LoVo (cell line): ENCODE measurements around the gene SYPL1.
A peak's percentile ranks its signal among the peaks of the same experiment; 100 is the strongest.

ENCODE experiments used
- DNase-seq: peaks from one replicate; pipeline ENCODE4 v3.0.0-alpha.2; 2016; ENCODE audit warnings: low spot score

Gene SYPL1

DNA sequence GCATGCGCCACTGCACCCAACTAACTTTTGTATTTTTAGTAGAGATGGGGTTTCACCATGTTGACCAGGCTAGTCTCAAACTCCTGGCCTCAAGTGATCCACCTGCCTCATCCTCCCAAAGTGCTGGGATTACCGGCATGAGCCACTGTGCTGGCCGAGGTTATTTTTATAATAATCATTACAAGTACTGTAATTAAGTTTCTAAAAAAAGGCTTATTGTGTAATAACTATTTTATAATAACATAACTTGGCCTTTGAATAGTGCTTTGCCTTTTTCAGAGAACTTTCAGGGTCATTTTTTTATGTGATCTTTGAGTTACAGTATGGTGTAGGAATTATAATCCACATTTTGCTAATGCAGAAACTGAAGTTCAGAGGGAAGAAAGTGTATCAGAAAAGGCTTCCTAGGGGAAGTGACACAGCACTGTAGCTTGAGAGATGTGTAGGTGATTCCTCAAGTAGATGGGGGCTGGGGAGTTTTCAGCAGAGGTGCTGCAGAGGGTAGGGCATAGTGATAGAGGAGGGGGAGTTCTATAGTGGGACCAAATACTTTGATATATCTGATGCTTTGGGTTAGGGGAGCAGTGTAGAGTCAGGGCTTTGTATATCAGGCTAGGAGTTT, 9.2 kb upstream of the SYPL1 start:
- DNase-seq: no peak

GRCh38 chr7:106120500-106120899, 8.4 kb upstream of the SYPL1 start:
- no peak for DNase-seq

- DNase-seq: no peak
These were observed 7.6 kb upstream of the SYPL1 start for GRCh38 chr7:106119719-106120118.

GRCh38 chr7:106117786-106118544, 5.9 kb upstream of the SYPL1 start:
- no peak for DNase-seq

DNA sequence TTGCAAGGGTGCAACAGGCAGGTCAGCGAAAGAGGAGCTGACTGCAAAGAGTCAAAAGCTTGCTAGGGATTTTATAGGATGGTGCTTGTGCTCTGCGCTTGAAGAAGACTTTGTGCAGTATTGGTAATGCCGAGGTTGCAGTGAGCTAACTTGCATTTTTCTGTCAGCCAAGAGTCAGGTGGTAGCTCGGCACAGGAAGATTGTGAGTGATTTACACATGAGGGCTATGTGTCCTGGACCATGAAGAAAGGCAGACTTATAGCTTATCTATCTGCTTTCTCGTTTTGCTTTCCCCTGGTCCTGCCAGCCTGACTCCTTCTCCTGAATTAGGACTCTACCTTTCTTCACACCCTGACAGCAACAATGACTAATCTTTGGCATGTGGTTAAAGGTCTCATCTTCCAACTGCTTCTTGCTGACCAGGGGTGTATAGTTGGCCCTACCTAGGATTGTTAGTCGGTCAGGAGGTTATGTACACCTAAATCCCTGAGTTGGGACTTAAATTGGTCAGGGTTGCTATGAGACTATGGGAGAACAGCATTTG, 4.1 kb upstream of the SYPL1 start:
- no peak for DNase-seq

GRCh38 chr7:106114716-106115383, 2.7 kb upstream of the SYPL1 start:
- DNase-seq: no peak

- DNase-seq: peak; percentile 23
These were observed 885 bp upstream of the SYPL1 start for GRCh38 chr7:106112972-106113421.

- peak; percentile 62 for DNase-seq
These were observed 426 bp downstream of the SYPL1 start for GRCh38 chr7:106111655-106112117.

GRCh38 chr7:106110885-106111654, 1.0 kb downstream of the SYPL1 start:
- peak; percentile 20 for DNase-seq

- no peak for DNase-seq
These were observed 1.9 kb downstream of the SYPL1 start for GRCh38 chr7:106110238-106110560.

GRCh38 chr7:106109521-106110237, 2.4 kb downstream of the SYPL1 start:
- DNase-seq: no peak

- no peak for DNase-seq
These were observed 3.1 kb downstream of the SYPL1 start for GRCh38 chr7:106108991-106109390.

GRCh38 chr7:106104721-106105260, 7.3 kb downstream of the SYPL1 start:
- no peak for DNase-seq

DNA sequence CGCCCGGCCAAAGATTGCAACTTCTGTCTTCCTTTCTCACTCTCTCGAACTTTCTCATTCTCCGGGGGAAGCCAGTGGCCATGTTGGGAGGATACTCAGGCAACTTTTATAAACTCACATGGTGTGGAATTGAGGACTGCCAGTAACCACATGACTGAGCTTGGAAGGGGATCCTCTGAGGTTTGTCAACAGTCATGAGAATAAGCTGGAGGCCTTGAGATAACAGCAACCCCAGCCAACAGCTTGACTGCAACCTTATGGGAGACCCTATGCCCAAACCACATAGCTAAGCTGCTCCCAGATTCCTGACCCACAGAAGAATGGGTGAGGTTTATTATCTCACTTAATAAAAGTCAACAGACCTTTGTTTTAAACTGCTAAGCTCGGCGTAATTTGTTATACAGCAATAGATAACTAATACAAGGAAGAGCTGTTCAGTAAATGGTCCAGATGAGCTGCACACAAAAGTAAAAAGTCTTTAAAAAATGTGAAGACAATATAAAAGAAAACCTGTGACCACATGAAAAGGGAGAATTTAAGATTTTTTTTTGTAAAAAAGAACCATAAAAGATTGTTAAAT, 9.6 kb downstream of the SYPL1 start:
- DNase-seq: no peak

GRCh38 chr7:106101726-106102125, 10.4 kb downstream of the SYPL1 start:
- DNase-seq: no peak

DNA sequence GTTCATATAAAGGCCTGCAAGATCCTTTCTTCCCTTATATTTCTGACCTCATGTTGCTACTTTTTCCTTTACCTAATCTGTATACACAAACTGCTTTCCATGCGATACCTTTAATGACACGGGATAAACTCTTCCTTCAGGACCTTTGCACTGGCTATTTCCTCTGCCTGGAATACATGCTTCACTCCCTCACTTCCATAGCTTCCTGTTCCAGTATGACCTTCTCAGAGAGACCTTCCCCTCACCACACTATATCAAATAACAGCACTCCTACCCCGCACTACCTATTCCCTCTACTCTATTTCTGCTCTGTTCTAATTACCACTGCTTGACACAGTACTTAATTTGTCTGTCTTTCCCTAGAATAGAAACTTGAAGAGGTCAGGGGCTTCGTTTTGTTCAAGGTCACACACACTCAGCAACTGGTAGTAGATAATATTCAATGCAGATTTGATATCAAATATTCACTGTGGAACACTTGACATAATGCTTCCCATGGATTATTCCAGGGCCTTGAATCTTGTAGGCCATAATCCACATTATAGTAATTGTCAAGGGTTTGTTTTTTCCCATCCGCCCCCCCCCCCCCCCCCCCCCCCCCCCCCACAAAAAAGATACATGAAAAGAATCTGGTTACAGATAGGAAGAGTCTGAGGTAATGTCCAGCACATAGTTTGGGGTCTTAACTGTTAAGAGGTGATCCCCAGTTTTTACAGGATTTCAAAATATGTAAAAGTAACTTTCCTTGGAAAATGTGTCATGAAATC, 11.1 kb downstream of the SYPL1 start:
- no peak for DNase-seq

- no peak for DNase-seq
These were observed 12.6 kb downstream of the SYPL1 start for GRCh38 chr7:106099539-106099938.

GRCh38 chr7:106098889-106099288, 13.2 kb downstream of the SYPL1 start:
- no peak for DNase-seq

GRCh38 chr7:106095634-106096033, 16.5 kb downstream of the SYPL1 start:
- no peak for DNase-seq

DNA sequence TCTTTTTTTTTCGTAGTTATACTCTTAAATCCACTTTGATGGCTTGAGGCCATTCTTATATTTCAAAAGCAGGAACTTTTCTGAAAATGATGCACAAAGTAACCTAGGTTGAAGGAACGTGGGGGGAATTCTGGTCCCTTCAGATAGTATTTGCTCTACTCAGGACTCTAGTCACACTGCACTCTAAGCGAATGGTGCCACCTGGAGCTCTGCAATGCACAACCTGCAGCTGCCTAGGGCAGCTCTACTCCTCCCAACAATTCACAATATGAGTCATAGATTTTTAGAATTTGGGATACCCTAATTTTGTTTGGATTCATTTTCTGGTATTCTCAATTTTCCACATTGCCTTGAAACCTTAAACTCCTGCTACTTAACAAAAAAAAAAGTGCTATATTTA, 17.3 kb downstream of the SYPL1 start:
- no peak for DNase-seq
